ENCODE results near the gene RAI14. TPM values are rescaled to one million over a fixed set of nuclear protein-coding genes. Genes with fewer than 3 reads are reported as not detected.

The RAI14 gene
- total RNA-seq, 2 experiments from 2014 or later: 1.1 to 2.3 TPM

GRCh38 chr5:34675857-34676256, 19.7 kb downstream of the RAI14 start:
- CTCF ChIA-PET: no interaction called here
- no peaks in the 10 kb centered on the region for H3K27me3 Mint-ChIP-seq
- H3K27ac Mint-ChIP-seq: no peak overlapping the region

DNA sequence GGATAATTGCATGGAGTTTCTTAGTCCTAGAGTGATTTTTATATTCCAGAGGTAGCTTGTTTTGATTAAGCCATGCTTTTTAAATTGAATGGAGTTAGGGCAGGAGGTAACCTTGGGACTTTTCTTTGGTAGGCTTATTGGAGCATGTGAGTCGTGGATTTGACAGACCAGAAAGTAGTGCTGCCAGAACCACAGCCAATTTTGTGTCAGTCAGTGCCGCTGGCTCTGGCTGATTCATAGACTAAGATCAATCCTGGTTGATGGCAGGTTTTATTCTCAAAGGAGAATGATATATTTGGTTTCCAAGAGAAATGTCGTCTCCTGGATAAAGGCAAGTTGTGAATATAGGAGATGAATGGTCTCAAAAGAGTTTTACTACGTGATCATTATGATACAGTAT, 20.3 kb downstream of the RAI14 start:
- intact Hi-C loops (cut with micrococcal nuclease): no loop called here
- TF ChIP-seq CTCF (IDR thresholded peaks at IDR 0.05): no peak
- H3K27ac Mint-ChIP-seq: no peak overlapping the region
- no peaks in the 10 kb centered on the region for H3K9me3 Mint-ChIP-seq
- CTCF ChIA-PET: no interaction called here
- no peaks in the 10 kb centered on the region for H3K36me3 Mint-ChIP-seq (ENCODE audit: low read depth)
- no peak overlapping the region for H3K4me3 Mint-ChIP-seq
- ATAC-seq (no peak), DNase-seq (no peak)
- no peaks in the 10 kb centered on the region for H3K27me3 Mint-ChIP-seq
- H3K4me1 Mint-ChIP-seq (ENCODE audit: low read depth): no peaks in the 10 kb centered on the region
- POLR2A ChIA-PET: no interaction called here

More at GRCh38 chr5:34675857-34676256, 19.7 kb downstream of the RAI14 start:
- TF ChIP-seq CTCF (IDR thresholded peaks at IDR 0.05): no peak
- Mint-ChIP-seq H3K9me3 (no peaks in the 10 kb centered on the region), H3K36me3 (ENCODE audit: low read depth) (no peaks in the 10 kb centered on the region), H3K4me3 (no peak overlapping the region), H3K4me1 (ENCODE audit: low read depth) (no peaks in the 10 kb centered on the region)
- ATAC-seq (no peak), DNase-seq (no peak)
- intact Hi-C loops (cut with micrococcal nuclease): no loop called here
- POLR2A ChIA-PET: no interaction called here

DNA sequence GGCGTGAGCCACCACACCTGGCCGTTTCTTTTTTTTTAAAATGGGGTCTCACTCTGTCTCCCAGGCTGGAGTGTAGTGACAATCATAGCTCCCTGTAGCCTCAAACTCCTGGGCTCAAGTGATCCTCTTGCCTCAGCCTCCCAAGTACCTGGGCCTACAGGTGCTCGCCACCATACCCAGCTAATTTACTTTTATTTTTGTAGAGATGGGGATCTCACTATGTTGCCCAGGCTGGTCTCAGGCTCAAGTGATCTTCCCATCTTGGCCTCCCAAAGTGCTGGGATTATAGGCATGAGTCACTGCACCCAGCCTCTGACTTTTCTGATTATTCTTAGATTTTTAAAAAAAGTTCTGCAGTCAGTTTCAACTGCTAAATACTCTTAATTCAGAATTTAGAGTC, 21.3 kb downstream of the RAI14 start:
- intact Hi-C loops (cut with micrococcal nuclease): no loop called here
- ChIA-PET POLR2A (no interaction called here), CTCF (no interaction called here)
- no peak for TF ChIP-seq CTCF (IDR thresholded peaks at IDR 0.05)
- no peak for DNase-seq
- no peak overlapping the region for H3K27ac Mint-ChIP-seq
- no peaks in the 10 kb centered on the region for H3K36me3 Mint-ChIP-seq (ENCODE audit: low read depth)
- no peaks in the 10 kb centered on the region for H3K27me3 Mint-ChIP-seq
- no peak for ATAC-seq
- H3K4me3 Mint-ChIP-seq: no peak overlapping the region
- H3K4me1 Mint-ChIP-seq (ENCODE audit: low read depth): no peaks in the 10 kb centered on the region
- H3K9me3 Mint-ChIP-seq: no peaks in the 10 kb centered on the region

GRCh38 chr5:34680896-34681295, 24.8 kb downstream of the RAI14 start:
- no peak for ATAC-seq
- ChIA-PET POLR2A (no interaction called here), CTCF (interaction anchor here (1.5 kb wide), 1 partner anchor 157 kb away, joined by 3 read pairs; no protein-coding TSS in a partner anchor)
- no peak overlapping the region for H3K4me3 Mint-ChIP-seq
- no peaks in the 10 kb centered on the region for H3K36me3 Mint-ChIP-seq (ENCODE audit: low read depth)
- peaks cover 2% of the 10 kb centered on the region for H3K27me3 Mint-ChIP-seq
- DNase-seq: no peak
- no peaks in the 10 kb centered on the region for H3K4me1 Mint-ChIP-seq (ENCODE audit: low read depth)
- intact Hi-C loops (cut with micrococcal nuclease): no loop called here
- H3K9me3 Mint-ChIP-seq: no peaks in the 10 kb centered on the region
- no peak overlapping the region for H3K27ac Mint-ChIP-seq
- TF ChIP-seq CTCF (IDR thresholded peaks at IDR 0.05): no peak

- Mint-ChIP-seq H3K4me1 (ENCODE audit: low read depth) (no peaks in the 10 kb centered on the region), H3K4me3 (no peak overlapping the region), H3K36me3 (ENCODE audit: low read depth) (no peaks in the 10 kb centered on the region), H3K27me3 (peaks cover 2% of the 10 kb centered on the region), H3K9me3 (no peaks in the 10 kb centered on the region), H3K27ac (no peak overlapping the region)
- no peak for DNase-seq
- ChIA-PET CTCF (no interaction called here), POLR2A (no interaction called here)
- intact Hi-C loops (cut with micrococcal nuclease): no loop called here
- TF ChIP-seq CTCF (IDR thresholded peaks at IDR 0.05): no peak
- ATAC-seq: no peak
These were observed 26.9 kb downstream of the RAI14 start for GRCh38 chr5:34682926-34683623.

Data from activated CD8-positive, alpha-beta T cell treated with anti-CD3 and anti-CD28 coated beads for 36 hours (primary cell).